ENCODE measurements around the gene EXOC3L4.
"Not testable (repeated sequence)": the region's sequence is repeated elsewhere in the genome, so short reads cannot be mapped to it uniquely, and the experiment has no call there.

EXOC3L4 gene

GRCh38 chr14:103094406-103095209, at the start of gene EXOC3L4:
Gene EXOC3L4, plus strand, starts transcription at chr14:103094725. Its CDS starts 5,495 bp downstream, at chr14:103100220.
- H3K4me3 ChIP-seq (ENCODE audit: low read length in 2 of 2): peak within 1 kb of the TSS in 1 of 2 donors; percentile 58
- peaks cover 0 to 6% of the 10 kb centered on the region in 2 donors for H3K27me3 ChIP-seq (ENCODE audit: control insufficient read depth in 1 of 2, insufficient read depth in 2 of 2, low read length in 2 of 2)
- H3K9ac ChIP-seq (ENCODE audit: low read length in 2 of 2): peak within 1 kb of the TSS in 1 of 2 donors; percentile 29
- H3K4me1 ChIP-seq (ENCODE audit: control insufficient read depth, insufficient read depth, low read length): peaks cover 20% of the 10 kb centered on the region
- H3K36me3 ChIP-seq (ENCODE audit: control insufficient read depth in 2 of 2, insufficient read depth in 2 of 2, low read length in 2 of 2): no peaks in the 10 kb centered on the region
- no peaks in the 10 kb centered on the region for H3K9me3 ChIP-seq (ENCODE audit: control insufficient read depth in 2 of 2, low read length in 2 of 2)
- peak within 1 kb of the TSS; percentile 24 for H3K27ac ChIP-seq (ENCODE audit: low read length)

DNA sequence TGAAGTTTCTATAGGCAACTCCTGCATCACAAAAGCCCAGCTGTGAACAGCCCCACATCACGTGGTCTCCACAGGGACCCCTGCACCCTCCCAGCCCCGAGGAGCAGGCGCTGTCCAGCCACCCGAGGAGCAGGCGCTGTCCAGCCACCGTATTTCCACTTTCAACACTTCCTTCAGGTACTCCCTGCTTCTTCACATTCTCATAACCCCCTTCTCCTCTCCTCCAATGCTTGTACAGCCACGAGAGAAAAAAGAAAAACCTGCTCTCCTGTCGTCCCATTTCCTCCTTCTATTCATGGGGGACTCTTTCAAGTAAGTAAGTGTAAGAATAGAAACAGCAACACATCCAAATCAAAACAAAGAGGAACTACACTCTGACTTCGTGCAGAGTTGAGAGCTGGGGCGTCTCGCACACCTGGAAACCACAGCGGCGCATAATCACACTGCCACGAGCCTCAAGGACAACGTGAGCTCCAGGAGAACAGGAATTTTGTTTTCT, 49.1 kb upstream of the EXOC3L4 start:
- peak overlapping the region in 1 of 2 donors; percentile 47 for H3K9ac ChIP-seq (ENCODE audit: low read length in 2 of 2)
- no peak overlapping the region for H3K27ac ChIP-seq (ENCODE audit: low read length)
- peaks cover 2 to 6% of the 10 kb centered on the region in 2 donors for H3K36me3 ChIP-seq (ENCODE audit: control insufficient read depth in 2 of 2, insufficient read depth in 2 of 2, low read length in 2 of 2)
- H3K9me3 ChIP-seq (ENCODE audit: control insufficient read depth in 2 of 2, low read length in 2 of 2): no peaks in the 10 kb centered on the region
- peaks cover 13% of the 10 kb centered on the region for H3K4me1 ChIP-seq (ENCODE audit: control insufficient read depth, insufficient read depth, low read length)
- peak overlapping the region in 1 of 2 donors; percentile 29 for H3K4me3 ChIP-seq (ENCODE audit: low read length in 2 of 2)
- H3K27me3 ChIP-seq (ENCODE audit: control insufficient read depth in 1 of 2, insufficient read depth in 2 of 2, low read length in 2 of 2): no peaks in the 10 kb centered on the region

DNA sequence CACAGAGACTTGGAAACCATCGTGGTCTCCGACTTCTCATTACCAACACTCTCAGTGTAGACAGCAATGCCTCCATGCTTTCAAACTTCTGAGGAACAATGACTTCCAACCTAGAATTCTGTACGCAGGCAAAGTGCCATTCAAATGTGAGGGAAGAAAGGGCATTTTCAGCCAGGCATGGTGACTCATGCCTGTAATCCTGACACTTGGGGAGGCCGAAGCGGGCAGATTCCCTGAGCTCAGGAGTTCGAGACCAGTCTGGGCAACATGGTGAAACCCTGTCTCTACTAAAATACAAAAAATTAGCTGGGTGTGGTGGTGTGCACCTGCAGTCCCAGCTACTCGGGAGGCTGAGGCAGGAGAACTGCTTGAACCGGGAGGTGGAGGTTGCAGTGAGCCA, 47.1 kb upstream of the EXOC3L4 start:
- not testable (repeated sequence) for H3K9ac ChIP-seq (ENCODE audit: low read length in 2 of 2); H3K9me3 ChIP-seq (ENCODE audit: control insufficient read depth in 2 of 2, low read length in 2 of 2); H3K36me3 ChIP-seq (ENCODE audit: control insufficient read depth in 2 of 2, insufficient read depth in 2 of 2, low read length in 2 of 2); H3K27me3 ChIP-seq (ENCODE audit: control insufficient read depth in 1 of 2, insufficient read depth in 2 of 2, low read length in 2 of 2); H3K4me3 ChIP-seq (ENCODE audit: low read length in 2 of 2); H3K27ac ChIP-seq (ENCODE audit: low read length)
- H3K4me1 ChIP-seq (ENCODE audit: control insufficient read depth, insufficient read depth, low read length): peaks cover 13% of the 10 kb centered on the region

DNA sequence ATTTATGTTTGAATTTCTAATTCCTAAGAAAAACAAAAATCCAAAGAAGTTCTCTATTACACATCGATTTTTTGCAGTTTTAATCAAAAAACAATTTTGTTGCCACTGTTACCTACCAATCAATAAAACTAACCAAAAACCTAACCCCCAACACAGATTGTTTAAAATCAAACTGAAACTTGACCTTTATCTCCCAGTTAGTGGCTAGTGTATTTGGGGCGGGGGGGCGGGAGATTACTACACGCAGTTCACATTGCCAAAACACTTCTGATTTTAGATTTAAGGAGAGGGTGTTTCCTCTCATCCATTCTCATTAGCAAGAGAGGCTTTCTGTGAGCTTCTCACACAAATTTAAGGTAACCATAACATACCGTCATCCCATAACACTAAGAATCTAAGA, 43.6 kb upstream of the EXOC3L4 start:
- Histone ChIP-seq H3K27me3 (ENCODE audit: control insufficient read depth in 1 of 2, insufficient read depth in 2 of 2, low read length in 2 of 2) (no peaks in the 10 kb centered on the region), H3K36me3 (ENCODE audit: control insufficient read depth in 2 of 2, insufficient read depth in 2 of 2, low read length in 2 of 2) (no peaks in the 10 kb centered on the region), H3K4me3 (ENCODE audit: low read length in 2 of 2) (no peak overlapping the region), H3K9ac (ENCODE audit: low read length in 2 of 2) (no peak overlapping the region), H3K9me3 (ENCODE audit: control insufficient read depth in 2 of 2, low read length in 2 of 2) (no peaks in the 10 kb centered on the region), H3K27ac (ENCODE audit: low read length) (no peak overlapping the region), H3K4me1 (ENCODE audit: control insufficient read depth, insufficient read depth, low read length) (peaks cover 15% of the 10 kb centered on the region)

DNA sequence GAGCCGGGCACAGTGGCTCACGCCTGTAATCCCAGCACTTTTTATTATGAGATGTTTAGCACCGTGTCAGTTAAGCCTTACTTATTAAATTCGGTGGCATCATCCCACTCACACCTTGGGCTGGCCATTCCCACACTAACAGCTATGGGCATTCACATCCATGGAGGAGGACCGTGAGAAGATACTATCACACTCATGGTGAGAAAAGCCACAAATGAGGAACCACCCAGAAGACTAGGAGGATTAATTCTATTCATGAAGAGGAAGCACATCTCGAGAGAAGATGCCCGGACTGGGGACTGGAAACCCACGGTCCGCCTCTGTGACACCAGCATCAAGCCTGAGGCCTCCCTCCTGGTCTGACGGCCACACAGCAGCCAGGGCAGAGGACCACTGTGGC, 42.1 kb upstream of the EXOC3L4 start:
- Histone ChIP-seq H3K9ac (ENCODE audit: low read length in 2 of 2) (no peak overlapping the region), H3K27ac (ENCODE audit: low read length) (no peak overlapping the region), H3K4me1 (ENCODE audit: control insufficient read depth, insufficient read depth, low read length) (peaks cover 15% of the 10 kb centered on the region), H3K4me3 (ENCODE audit: low read length in 2 of 2) (no peak overlapping the region), H3K27me3 (ENCODE audit: control insufficient read depth in 1 of 2, insufficient read depth in 2 of 2, low read length in 2 of 2) (no peaks in the 10 kb centered on the region), H3K36me3 (ENCODE audit: control insufficient read depth in 2 of 2, insufficient read depth in 2 of 2, low read length in 2 of 2) (no peaks in the 10 kb centered on the region), H3K9me3 (ENCODE audit: control insufficient read depth in 2 of 2, low read length in 2 of 2) (no peaks in the 10 kb centered on the region)

DNA sequence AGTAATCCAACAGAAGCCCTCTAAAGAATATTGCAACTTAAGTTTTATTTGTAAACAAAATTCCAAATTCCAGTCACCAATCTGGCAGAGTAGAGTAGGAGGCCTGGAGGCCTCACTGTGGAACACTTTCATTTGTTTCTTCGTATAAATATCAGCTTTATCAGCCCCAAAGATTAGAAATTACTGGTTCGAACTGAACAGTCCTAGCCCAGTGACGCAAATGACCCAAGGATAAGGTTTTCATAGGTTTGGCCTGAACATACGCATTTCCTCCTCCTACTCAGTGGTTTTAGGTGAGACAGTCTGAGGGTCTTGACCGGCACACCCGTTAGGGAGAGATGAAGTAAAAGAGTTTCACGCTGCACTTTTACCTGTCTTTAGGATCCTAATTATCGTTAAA, 38.8 kb upstream of the EXOC3L4 start:
- Histone ChIP-seq H3K9ac (ENCODE audit: low read length in 2 of 2) (peak overlapping the region; percentile 30 to 54), H3K9me3 (ENCODE audit: control insufficient read depth in 2 of 2, low read length in 2 of 2) (no peaks in the 10 kb centered on the region), H3K27ac (ENCODE audit: low read length) (peak overlapping the region; percentile 0), H3K4me1 (ENCODE audit: control insufficient read depth, insufficient read depth, low read length) (peaks cover 29% of the 10 kb centered on the region), H3K36me3 (ENCODE audit: control insufficient read depth in 2 of 2, insufficient read depth in 2 of 2, low read length in 2 of 2) (no peaks in the 10 kb centered on the region), H3K4me3 (ENCODE audit: low read length in 2 of 2) (peak overlapping the region; percentile 71 to 87), H3K27me3 (ENCODE audit: control insufficient read depth in 1 of 2, insufficient read depth in 2 of 2, low read length in 2 of 2) (no peaks in the 10 kb centered on the region)

DNA sequence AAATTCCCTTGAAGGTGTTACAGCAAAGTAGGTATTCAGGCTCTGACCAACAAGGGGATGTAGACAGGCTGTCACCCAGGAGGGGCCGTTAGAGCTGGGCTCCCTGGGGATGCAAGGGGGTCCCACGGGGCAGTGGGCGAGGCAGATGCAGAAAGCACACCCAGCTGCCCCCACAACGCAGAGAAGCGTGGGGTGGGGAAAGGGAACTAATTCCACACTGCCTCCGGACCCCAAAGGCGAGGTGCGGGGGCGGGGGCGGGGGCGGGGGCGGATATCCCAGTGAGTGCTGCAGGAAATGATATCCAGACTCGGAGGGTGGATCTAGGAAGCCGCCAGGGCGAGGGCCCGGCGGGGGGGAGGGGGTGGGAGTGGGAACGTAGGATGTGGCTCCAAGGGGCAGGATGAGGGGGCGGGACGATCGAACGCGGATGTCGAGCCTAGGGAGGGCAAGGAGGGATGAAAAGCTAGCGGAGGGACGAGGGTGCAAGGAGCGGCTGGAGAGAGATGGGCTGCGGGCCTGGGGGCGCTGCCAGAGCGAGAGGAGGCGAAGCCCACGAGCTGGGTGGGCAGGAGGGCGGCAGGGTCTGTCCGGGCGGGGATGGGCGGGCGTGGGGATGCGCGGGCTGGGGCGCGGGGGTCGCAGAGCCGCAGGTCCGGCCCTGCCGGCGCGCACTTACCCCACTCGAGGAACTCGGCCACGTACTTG, 38.0 kb upstream of the EXOC3L4 start:
- Histone ChIP-seq H3K4me1 (ENCODE audit: control insufficient read depth, insufficient read depth, low read length) (peaks cover 29% of the 10 kb centered on the region), H3K4me3 (ENCODE audit: low read length in 2 of 2) (peak overlapping the region; percentile 76 to 87)

DNA sequence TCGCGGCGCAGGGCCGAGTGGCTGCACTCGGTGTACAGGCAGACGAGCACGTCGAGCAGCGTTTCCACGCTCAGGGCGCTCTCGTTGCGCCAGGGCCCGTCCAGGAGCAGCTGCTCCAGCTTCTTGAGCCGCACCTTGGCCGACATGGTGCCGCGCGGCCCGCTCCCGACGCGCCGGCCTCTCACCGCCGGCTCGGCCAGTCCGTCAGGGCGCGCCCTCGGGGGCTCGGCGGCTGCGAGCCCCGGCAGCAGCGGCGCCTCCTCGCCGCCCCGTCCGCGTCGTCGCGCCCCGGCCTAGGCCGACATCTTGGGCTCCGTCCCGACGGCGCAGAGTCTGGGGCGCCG, 37.5 kb upstream of the EXOC3L4 start:
- H3K36me3 ChIP-seq (ENCODE audit: control insufficient read depth in 2 of 2, insufficient read depth in 2 of 2, low read length in 2 of 2): no peaks in the 10 kb centered on the region
- peak overlapping the region; percentile 66 to 78 for H3K9ac ChIP-seq (ENCODE audit: low read length in 2 of 2)
- no peaks in the 10 kb centered on the region for H3K27me3 ChIP-seq (ENCODE audit: control insufficient read depth in 1 of 2, insufficient read depth in 2 of 2, low read length in 2 of 2)
- peak overlapping the region; percentile 55 for H3K27ac ChIP-seq (ENCODE audit: low read length)
- H3K9me3 ChIP-seq (ENCODE audit: control insufficient read depth in 2 of 2, low read length in 2 of 2): no peaks in the 10 kb centered on the region
- H3K4me3 ChIP-seq (ENCODE audit: low read length in 2 of 2): peak overlapping the region; percentile 76 to 87
- peaks cover 29% of the 10 kb centered on the region for H3K4me1 ChIP-seq (ENCODE audit: control insufficient read depth, insufficient read depth, low read length)

More for the DNA sequence above, 38.0 kb upstream of the EXOC3L4 start:
- H3K36me3 ChIP-seq (ENCODE audit: control insufficient read depth in 2 of 2, insufficient read depth in 2 of 2, low read length in 2 of 2): no peaks in the 10 kb centered on the region
- H3K9me3 ChIP-seq (ENCODE audit: control insufficient read depth in 2 of 2, low read length in 2 of 2): no peaks in the 10 kb centered on the region
- peak overlapping the region; percentile 55 for H3K27ac ChIP-seq (ENCODE audit: low read length)
- peak overlapping the region; percentile 66 to 78 for H3K9ac ChIP-seq (ENCODE audit: low read length in 2 of 2)
- no peaks in the 10 kb centered on the region for H3K27me3 ChIP-seq (ENCODE audit: control insufficient read depth in 1 of 2, insufficient read depth in 2 of 2, low read length in 2 of 2)

GRCh38 chr14:103057372-103058163, 37.0 kb upstream of the EXOC3L4 start, which contains the start of gene CDC42BPB:
Gene CDC42BPB, minus strand, starts transcription at chr14:103057549. Its CDS starts 376 bp downstream, at chr14:103057173.
- H3K9ac ChIP-seq (ENCODE audit: low read length in 2 of 2): peak within 1 kb of the TSS; percentile 66 to 78
- peak within 1 kb of the TSS; percentile 55 for H3K27ac ChIP-seq (ENCODE audit: low read length)
- no peaks in the 10 kb centered on the region for H3K36me3 ChIP-seq (ENCODE audit: control insufficient read depth in 2 of 2, insufficient read depth in 2 of 2, low read length in 2 of 2)
- H3K4me3 ChIP-seq (ENCODE audit: low read length in 2 of 2): peak within 1 kb of the TSS; percentile 79 to 87
- H3K27me3 ChIP-seq (ENCODE audit: control insufficient read depth in 1 of 2, insufficient read depth in 2 of 2, low read length in 2 of 2): no peaks in the 10 kb centered on the region
- peaks cover 29% of the 10 kb centered on the region for H3K4me1 ChIP-seq (ENCODE audit: control insufficient read depth, insufficient read depth, low read length)
- H3K9me3 ChIP-seq (ENCODE audit: control insufficient read depth in 2 of 2, low read length in 2 of 2): no peaks in the 10 kb centered on the region

Data from stomach smooth muscle (tissue), 2 donors.